ENCODE measurements around the gene ZNF789. TPM values are rescaled to one million over a fixed set of nuclear protein-coding genes. Genes with fewer than 3 reads are reported as not detected.
"Not testable (repeated sequence)": the region's sequence is repeated elsewhere in the genome, so short reads cannot be mapped to it uniquely, and the experiment has no call there.

The ZNF789 gene
- total and polyA plus RNA-seq, 4 experiments from 2014 or later: 7.6 to 21.2 (median 14.5) TPM

GRCh38 chr7:99500637-99501009 is 27.9 kb downstream of the ZNF789 start:
- ChIA-PET CTCF (ENCODE audit: partially characterized antibody) (interaction anchor here (0.9 to 1.2 kb wide), 2 partner anchors 34 to 174 kb away, joined by 3 read pairs; partner anchors contain the start of gene ARPC1A), POLR2A (ENCODE audit: partially characterized antibody) (interaction anchor here (1.0 to 3.7 kb wide), 18 partner anchors 9 to 131 kb away, joined by 3 to 61 read pairs (median 7); partner anchors contain the start of genes ATP5MF, BUD31, FAM200A and PDAP1)
- Histone ChIP-seq H3K27ac (ENCODE audit: low read depth, low read length) (peak overlapping the region; percentile 96), H3K4me3 (ENCODE audit: low read length in 2 of 2) (peak overlapping the region; percentile 95 to 98), H3K36me3 (ENCODE audit: insufficient read depth, low read length) (peaks cover 13% of the 10 kb centered on the region), H3K4me1 (ENCODE audit: insufficient read depth, low read length) (peaks cover 29% of the 10 kb centered on the region), H3K27me3 (ENCODE audit: insufficient read depth, low read length) (no peaks in the 10 kb centered on the region), H3K9me3 (ENCODE audit: control insufficient read depth in 1 of 2, low read length in 2 of 2) (no peaks in the 10 kb centered on the region)
- DNase-seq: no peak
- intact Hi-C loops (cut with micrococcal nuclease): loop anchor here (1.0 kb wide), 2 partner anchors 28 to 52 kb away; partner anchors contain the start of genes FAM200A and ZNF789
- Mint-ChIP-seq H3K9me3 (no peaks in the 10 kb centered on the region), H3K4me1 (peaks cover 19 to 54% (median 34%) of the 10 kb centered on the region in 4 donors), H3K36me3 (peaks cover 13 to 38% of the 10 kb centered on the region in 2 donors), H3K27ac (peak overlapping the region; percentile 97 to 100 (median 100)), H3K4me3 (peak overlapping the region; percentile 98 to 100 (median 100)), H3K27me3 (no peaks in the 10 kb centered on the region)

GRCh38 chr7:99501236-99501635 is 28.5 kb downstream of the ZNF789 start:
- Mint-ChIP-seq H3K4me1 (peaks cover 25 to 57% (median 38%) of the 10 kb centered on the region in 4 donors), H3K27ac (peak overlapping the region in 5 of 7 donors; percentile 13 to 100 (median 65)), H3K4me3 (peak overlapping the region; percentile 98 to 100 (median 100)), H3K36me3 (peaks cover 11 to 36% of the 10 kb centered on the region in 2 donors)
- H3K27me3 ChIP-seq (ENCODE audit: insufficient read depth, low read length); H3K4me3 ChIP-seq (ENCODE audit: low read length in 2 of 2); DNase-seq; H3K27me3 Mint-ChIP-seq; intact Hi-C loops (cut with micrococcal nuclease); H3K9me3 Mint-ChIP-seq; H3K27ac ChIP-seq (ENCODE audit: low read depth, low read length); H3K9me3 ChIP-seq (ENCODE audit: control insufficient read depth in 1 of 2, low read length in 2 of 2): not testable (repeated sequence)
- ChIA-PET CTCF (ENCODE audit: partially characterized antibody) (interaction anchor here (0.6 kb wide), 1 partner anchor 10 kb away, joined by 3 read pairs; no protein-coding TSS in a partner anchor), POLR2A (ENCODE audit: partially characterized antibody) (interaction anchor here (0.6 to 3.7 kb wide), 7 partner anchors 28 to 906 kb away, joined by 3 to 61 read pairs (median 25); partner anchors contain the start of genes BUD31, FAM200A, PDAP1 and ZNF655)
- H3K4me1 ChIP-seq (ENCODE audit: insufficient read depth, low read length): peaks cover 35% of the 10 kb centered on the region
- H3K36me3 ChIP-seq (ENCODE audit: insufficient read depth, low read length): peaks cover 10% of the 10 kb centered on the region

- Histone ChIP-seq H3K4me3 (ENCODE audit: low read length in 2 of 2) (peak overlapping the region; percentile 94 to 95), H3K4me1 (ENCODE audit: insufficient read depth, low read length) (peaks cover 24% of the 10 kb centered on the region), H3K9me3 (ENCODE audit: control insufficient read depth in 1 of 2, low read length in 2 of 2) (no peaks in the 10 kb centered on the region), H3K36me3 (ENCODE audit: insufficient read depth, low read length) (no peaks in the 10 kb centered on the region), H3K27ac (ENCODE audit: low read depth, low read length) (peak overlapping the region; percentile 86), H3K27me3 (ENCODE audit: insufficient read depth, low read length) (no peaks in the 10 kb centered on the region)
- peaks cover 0 to 20% of the 10 kb centered on the region in 2 donors for H3K36me3 Mint-ChIP-seq
- no peak for DNase-seq
- intact Hi-C loops (cut with micrococcal nuclease): loop anchor here (1.0 to 2.0 kb wide), 9 partner anchors 32 to 925 kb away; partner anchors contain the start of genes ARPC1B, ATP5MF, BUD31 and CPSF4
- H3K27ac Mint-ChIP-seq: peak overlapping the region; percentile 89 to 100 (median 99)
- ChIA-PET CTCF (ENCODE audit: partially characterized antibody) (interaction anchor here (1.2 to 2.2 kb wide), 3 partner anchors 54 to 578 kb away, joined by 4 to 7 read pairs (median 5); partner anchors contain the start of gene ZNF655), POLR2A (ENCODE audit: partially characterized antibody) (interaction anchor here (0.7 to 4.3 kb wide), 20 partner anchors 9 to 926 kb away, joined by 3 to 86 read pairs (median 6); partner anchors contain the start of genes AP4M1, ATP5MF, BUD31 and CPSF4)
- H3K4me1 Mint-ChIP-seq: peaks cover 19 to 46% (median 31%) of the 10 kb centered on the region in 4 donors
- peaks cover 0 to 1% (median 0%) of the 10 kb centered on the region in 8 donors for H3K9me3 Mint-ChIP-seq
- no peaks in the 10 kb centered on the region for H3K27me3 Mint-ChIP-seq
- H3K4me3 Mint-ChIP-seq: peak overlapping the region; percentile 93 to 100 (median 99)
Observed at GRCh38 chr7:99504281-99504602, 31.6 kb downstream of the ZNF789 start.

- Mint-ChIP-seq H3K4me1 (peaks cover 18 to 42% (median 29%) of the 10 kb centered on the region in 4 donors), H3K4me3 (peak within 1 kb of the TSS; percentile 93 to 100 (median 99)), H3K27ac (peak within 1 kb of the TSS; percentile 89 to 100 (median 99)), H3K27me3 (no peaks in the 10 kb centered on the region), H3K36me3 (peaks cover 0 to 16% of the 10 kb centered on the region in 2 donors), H3K9me3 (peaks cover 0 to 1% (median 0%) of the 10 kb centered on the region in 8 donors)
- peak; percentile 97 to 99 (median 97) for DNase-seq
- POLR2A ChIA-PET (ENCODE audit: partially characterized antibody): interaction anchor here (0.6 to 4.3 kb wide), 24 partner anchors 9 to 1203 kb away, joined by 3 to 86 read pairs (median 6); partner anchors contain the start of genes AP4M1, ATP5MF, BUD31 and CPSF4
- Histone ChIP-seq H3K4me1 (ENCODE audit: insufficient read depth, low read length) (peaks cover 24% of the 10 kb centered on the region), H3K27ac (ENCODE audit: low read depth, low read length) (peak within 1 kb of the TSS; percentile 86), H3K36me3 (ENCODE audit: insufficient read depth, low read length) (no peaks in the 10 kb centered on the region), H3K9me3 (ENCODE audit: control insufficient read depth in 1 of 2, low read length in 2 of 2) (no peaks in the 10 kb centered on the region), H3K27me3 (ENCODE audit: insufficient read depth, low read length) (no peaks in the 10 kb centered on the region), H3K4me3 (ENCODE audit: low read length in 2 of 2) (peak within 1 kb of the TSS; percentile 94 to 95)
- intact Hi-C loops (cut with micrococcal nuclease): loop anchor here (1.0 to 2.0 kb wide), 9 partner anchors 32 to 924 kb away; partner anchors contain the start of genes ARPC1B, ATP5MF, BUD31 and CPSF4
- CTCF ChIA-PET (ENCODE audit: partially characterized antibody): interaction anchor here (1.2 to 2.2 kb wide), 3 partner anchors 53 to 577 kb away, joined by 4 to 7 read pairs (median 5); partner anchors contain the start of gene ZNF655
Observed at GRCh38 chr7:99504603-99505323, 32.1 kb downstream of the ZNF789 start, which contains the start of gene ZKSCAN5. TSS of gene ZKSCAN5 (plus strand) at chr7:99504662. CDS start at chr7:99506045, 1,383 bp downstream.

GRCh38 chr7:99505324-99505662 is 32.6 kb downstream of the ZNF789 start:
- ChIA-PET POLR2A (ENCODE audit: partially characterized antibody) (interaction anchor here (0.6 to 4.3 kb wide), 20 partner anchors 9 to 1203 kb away, joined by 3 to 86 read pairs (median 7); partner anchors contain the start of genes AP4M1, ATP5MF, BUD31 and CPSF4), CTCF (ENCODE audit: partially characterized antibody) (interaction anchor here (1.2 kb wide), 1 partner anchor 140 kb away, joined by 4 read pairs; no protein-coding TSS in a partner anchor)
- Histone ChIP-seq H3K27ac (ENCODE audit: low read depth, low read length) (peak overlapping the region; percentile 86), H3K9me3 (ENCODE audit: control insufficient read depth in 1 of 2, low read length in 2 of 2) (no peaks in the 10 kb centered on the region), H3K4me3 (ENCODE audit: low read length in 2 of 2) (peak overlapping the region; percentile 94 to 95), H3K27me3 (ENCODE audit: insufficient read depth, low read length) (no peaks in the 10 kb centered on the region), H3K36me3 (ENCODE audit: insufficient read depth, low read length) (no peaks in the 10 kb centered on the region), H3K4me1 (ENCODE audit: insufficient read depth, low read length) (peaks cover 24% of the 10 kb centered on the region)
- DNase-seq: no peak
- Mint-ChIP-seq H3K4me3 (peak overlapping the region; percentile 93 to 100 (median 99)), H3K9me3 (peaks cover 0 to 1% (median 0%) of the 10 kb centered on the region in 8 donors), H3K36me3 (peaks cover 0 to 11% of the 10 kb centered on the region in 2 donors), H3K4me1 (peaks cover 17 to 37% (median 27%) of the 10 kb centered on the region in 4 donors), H3K27ac (peak overlapping the region; percentile 89 to 100 (median 99)), H3K27me3 (no peaks in the 10 kb centered on the region)
- intact Hi-C loops (cut with micrococcal nuclease): loop anchor here (2.0 kb wide), 2 partner anchors 130 to 924 kb away; partner anchors contain the start of genes ARPC1B, MEPCE and ZCWPW1

- CTCF ChIA-PET (ENCODE audit: partially characterized antibody): no interaction called here
- Mint-ChIP-seq H3K27ac (no peak overlapping the region), H3K27me3 (no peaks in the 10 kb centered on the region), H3K4me1 (peaks cover 4 to 14% (median 12%) of the 10 kb centered on the region in 4 donors), H3K9me3 (no peaks in the 10 kb centered on the region), H3K36me3 (peaks cover 20 to 36% of the 10 kb centered on the region in 2 donors), H3K4me3 (no peak overlapping the region)
- DNase-seq: no peak
- H3K36me3 ChIP-seq (ENCODE audit: insufficient read depth, low read length): no peaks in the 10 kb centered on the region
- no peaks in the 10 kb centered on the region for H3K27me3 ChIP-seq (ENCODE audit: insufficient read depth, low read length)
- intact Hi-C loops (cut with micrococcal nuclease): no loop called here
- H3K4me3 ChIP-seq (ENCODE audit: low read length in 2 of 2): no peak overlapping the region
- H3K4me1 ChIP-seq (ENCODE audit: insufficient read depth, low read length): no peaks in the 10 kb centered on the region
- no peaks in the 10 kb centered on the region for H3K9me3 ChIP-seq (ENCODE audit: control insufficient read depth in 1 of 2, low read length in 2 of 2)
- POLR2A ChIA-PET (ENCODE audit: partially characterized antibody): interaction anchor here (1.0 to 2.1 kb wide), 2 partner anchors 9 to 25 kb away, joined by 3 to 6 read pairs; partner anchors contain the start of gene ZKSCAN5
- H3K27ac ChIP-seq (ENCODE audit: low read depth, low read length): no peak overlapping the region
Observed at GRCh38 chr7:99514050-99514449, 41.4 kb downstream of the ZNF789 start.

Measured in CD4-positive, alpha-beta memory T cell (primary cell).